ENCODE data around the gene ANKRD52.
"Not testable (repeated sequence)": the region's sequence is repeated elsewhere in the genome, so short reads cannot be mapped to it uniquely, and the experiment has no call there.

DNA sequence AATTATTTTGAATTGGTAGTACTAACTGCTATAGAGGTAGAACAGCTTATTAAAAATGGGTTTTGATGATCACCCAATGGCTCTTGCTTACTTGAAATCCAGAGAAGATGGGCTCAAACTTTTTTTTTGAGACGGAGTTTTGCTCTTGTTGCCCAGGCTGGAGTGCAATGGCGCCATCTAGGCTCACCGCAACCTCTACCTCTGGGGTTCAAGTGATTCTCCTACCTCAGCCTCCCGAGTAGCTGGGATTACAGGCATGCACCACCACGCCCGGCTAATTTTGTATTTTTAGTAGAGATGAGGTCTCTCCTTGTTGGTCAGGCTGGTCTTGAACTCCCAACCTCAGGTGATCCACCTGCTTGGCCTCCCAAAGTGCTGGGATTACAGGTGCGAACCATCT, 4.8 kb upstream of the ANKRD52 start:
- TF ChIP-seq, protein P1, sequence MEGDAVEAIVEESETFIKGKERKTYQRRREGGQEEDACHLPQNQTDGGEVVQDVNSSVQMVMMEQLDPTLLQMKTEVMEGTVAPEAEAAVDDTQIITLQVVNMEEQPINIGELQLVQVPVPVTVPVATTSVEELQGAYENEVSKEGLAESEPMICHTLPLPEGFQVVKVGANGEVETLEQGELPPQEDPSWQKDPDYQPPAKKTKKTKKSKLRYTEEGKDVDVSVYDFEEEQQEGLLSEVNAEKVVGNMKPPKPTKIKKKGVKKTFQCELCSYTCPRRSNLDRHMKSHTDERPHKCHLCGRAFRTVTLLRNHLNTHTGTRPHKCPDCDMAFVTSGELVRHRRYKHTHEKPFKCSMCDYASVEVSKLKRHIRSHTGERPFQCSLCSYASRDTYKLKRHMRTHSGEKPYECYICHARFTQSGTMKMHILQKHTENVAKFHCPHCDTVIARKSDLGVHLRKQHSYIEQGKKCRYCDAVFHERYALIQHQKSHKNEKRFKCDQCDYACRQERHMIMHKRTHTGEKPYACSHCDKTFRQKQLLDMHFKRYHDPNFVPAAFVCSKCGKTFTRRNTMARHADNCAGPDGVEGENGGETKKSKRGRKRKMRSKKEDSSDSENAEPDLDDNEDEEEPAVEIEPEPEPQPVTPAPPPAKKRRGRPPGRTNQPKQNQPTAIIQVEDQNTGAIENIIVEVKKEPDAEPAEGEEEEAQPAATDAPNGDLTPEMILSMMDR (IDR thresholded peaks at IDR 0.05; ENCODE audit: low read depth, low read length), result not testable (repeated sequence)
- not testable (repeated sequence) for TF ChIP-seq EZH2phosphoT487 (IDR thresholded peaks at IDR 0.05; ENCODE audit: low read depth)

Measured in OCI-LY3 (cell line).